CD4-positive, alpha-beta T cell treated with Interleukin-6 at 100 ng/mL for 8 hours (primary cell): ENCODE results near the gene STARD7.
"Not testable (repeated sequence)": the region's sequence is repeated elsewhere in the genome, so short reads cannot be mapped to it uniquely, and the experiment has no call there.

Experiments used
- DNase-seq: peaks from one replicate; pipeline ENCODE4 v3.0.0-alpha.2; 2020; ENCODE audit warnings: mixed read lengths, low spot score

Gene STARD7

GRCh38 chr2:96233880-96234316 lies 25.3 kb upstream of the STARD7 start:
- no peak for DNase-seq

GRCh38 chr2:96233436-96233835 lies 24.8 kb upstream of the STARD7 start:
- no peak for DNase-seq

GRCh38 chr2:96231316-96231715 lies 22.7 kb upstream of the STARD7 start:
- DNase-seq: no peak

- no peak for DNase-seq
Observed at GRCh38 chr2:96225016-96225533, 16.4 kb upstream of the STARD7 start.

GRCh38 chr2:96221106-96221505 lies 12.5 kb upstream of the STARD7 start:
- DNase-seq: not testable (repeated sequence)

- DNase-seq: not testable (repeated sequence)
Observed at GRCh38 chr2:96219959-96220358, 11.3 kb upstream of the STARD7 start.

- no peak for DNase-seq
Observed at GRCh38 chr2:96218508-96219131, 10.0 kb upstream of the STARD7 start.

- DNase-seq: no peak
Observed at GRCh38 chr2:96214554-96214953, 5.9 kb upstream of the STARD7 start.

- no peak for DNase-seq
Observed at GRCh38 chr2:96213379-96213778, 4.8 kb upstream of the STARD7 start.

GRCh38 chr2:96212339-96212738 lies 3.7 kb upstream of the STARD7 start:
- no peak for DNase-seq

- no peak for DNase-seq
Observed at GRCh38 chr2:96209729-96210085, 1.1 kb upstream of the STARD7 start.

GRCh38 chr2:96209011-96209728 lies 543 bp upstream of the STARD7 start:
- DNase-seq: no peak

GRCh38 chr2:96207774-96208142 lies 869 bp downstream of the STARD7 start:
- no peak for DNase-seq

GRCh38 chr2:96207073-96207773 lies 1.4 kb downstream of the STARD7 start:
- no peak for DNase-seq

- no peak for DNase-seq
Observed at GRCh38 chr2:96205888-96206287, 2.7 kb downstream of the STARD7 start.

- DNase-seq: no peak
Observed at GRCh38 chr2:96204836-96205624, 3.6 kb downstream of the STARD7 start.

GRCh38 chr2:96203130-96204028 lies 5.2 kb downstream of the STARD7 start:
- no peak for DNase-seq

GRCh38 chr2:96202152-96202854 lies 6.3 kb downstream of the STARD7 start:
- DNase-seq: no peak

- no peak for DNase-seq
Observed at GRCh38 chr2:96201338-96201737, 7.3 kb downstream of the STARD7 start.

GRCh38 chr2:96198921-96199320 lies 9.7 kb downstream of the STARD7 start:
- no peak for DNase-seq
